BJ (cell line): ENCODE data around the gene RIPK4. TPM values are rescaled to one million over a fixed set of nuclear protein-coding genes. Genes with fewer than 3 reads are reported as not detected.

ENCODE experiments used
- CTCF ChIA-PET: fragments of 350-600 bp; formaldehyde crosslinking; extraction: SDS; loops from one replicate; lab custom pipeline; 2021; ENCODE audit warnings: antibody characterized with exemption, inconsistent platforms; lab: Yijun Ruan, JAX
- POLR2A ChIA-PET: fragments of 300-600 bp; sonication (Branson Sonifier 250); formaldehyde crosslinking; extraction: SDS; loops from one replicate; lab custom pipeline; 2021; ENCODE audit warnings: antibody characterized with exemption; lab: Charles Lee
- DNase-seq: peaks from one replicate; pipeline ENCODE4 v3.0.0-alpha.2; 2011; ENCODE audit warnings: low read depth
- H3K27me3 ChIP-seq: 2 replicates; pipeline ENCODE4 v1.6.0; 2011; ENCODE audit warnings: low read length; ENCODE audit not compliant: control insufficient read depth, insufficient read depth
- H3K36me3 ChIP-seq: 2 replicates; pipeline ENCODE4 v1.5.1; 2011; ENCODE audit warnings: low read length; ENCODE audit not compliant: control insufficient read depth, insufficient read depth
- H3K4me3 ChIP-seq: 2 replicates; pipeline ENCODE4 v1.5.1; 2011; ENCODE audit warnings: low read depth, mild to moderate bottlenecking, control low read depth, low read length
- polyA plus RNA-seq: library from polyadenylated mRNA; depleted of rRNA; stranded (reverse); fragments of >200 nt; gene quantifications from 2 replicates; pipeline ENCODE4 v1.2.3, GENCODE V29; 2011
- TF ChIP-seq, protein P1 (sequence below): IDR thresholded peaks from 2 replicates; pipeline ENCODE4 v1.5.1; 2011; ENCODE audit warnings: low read depth, mild to moderate bottlenecking, control low read depth, inconsistent platforms, low read length, moderate library complexity; ENCODE audit not compliant: insufficient read depth

Gene RIPK4
- polyA plus RNA-seq, 1 experiment = 0.37 TPM

- no peak for DNase-seq
- ChIA-PET POLR2A (interaction anchor here (0.7 kb wide), 1 partner anchor 33 kb away, joined by 3 read pairs; no protein-coding TSS in a partner anchor), CTCF (interaction anchor here (1.4 to 2.6 kb wide), 3 partner anchors 11 to 153 kb away, joined by 4 to 7 read pairs (median 5); no protein-coding TSS in a partner anchor)
- Histone ChIP-seq H3K4me3 (no peak overlapping the region), H3K27me3 (peaks cover 11% of the 10 kb centered on the region), H3K36me3 (no peaks in the 10 kb centered on the region)
- TF ChIP-seq, protein P1, sequence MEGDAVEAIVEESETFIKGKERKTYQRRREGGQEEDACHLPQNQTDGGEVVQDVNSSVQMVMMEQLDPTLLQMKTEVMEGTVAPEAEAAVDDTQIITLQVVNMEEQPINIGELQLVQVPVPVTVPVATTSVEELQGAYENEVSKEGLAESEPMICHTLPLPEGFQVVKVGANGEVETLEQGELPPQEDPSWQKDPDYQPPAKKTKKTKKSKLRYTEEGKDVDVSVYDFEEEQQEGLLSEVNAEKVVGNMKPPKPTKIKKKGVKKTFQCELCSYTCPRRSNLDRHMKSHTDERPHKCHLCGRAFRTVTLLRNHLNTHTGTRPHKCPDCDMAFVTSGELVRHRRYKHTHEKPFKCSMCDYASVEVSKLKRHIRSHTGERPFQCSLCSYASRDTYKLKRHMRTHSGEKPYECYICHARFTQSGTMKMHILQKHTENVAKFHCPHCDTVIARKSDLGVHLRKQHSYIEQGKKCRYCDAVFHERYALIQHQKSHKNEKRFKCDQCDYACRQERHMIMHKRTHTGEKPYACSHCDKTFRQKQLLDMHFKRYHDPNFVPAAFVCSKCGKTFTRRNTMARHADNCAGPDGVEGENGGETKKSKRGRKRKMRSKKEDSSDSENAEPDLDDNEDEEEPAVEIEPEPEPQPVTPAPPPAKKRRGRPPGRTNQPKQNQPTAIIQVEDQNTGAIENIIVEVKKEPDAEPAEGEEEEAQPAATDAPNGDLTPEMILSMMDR = no peak
Measured at GRCh38 chr21:41765420-41765821, 1.4 kb downstream of the RIPK4 start.

DNA sequence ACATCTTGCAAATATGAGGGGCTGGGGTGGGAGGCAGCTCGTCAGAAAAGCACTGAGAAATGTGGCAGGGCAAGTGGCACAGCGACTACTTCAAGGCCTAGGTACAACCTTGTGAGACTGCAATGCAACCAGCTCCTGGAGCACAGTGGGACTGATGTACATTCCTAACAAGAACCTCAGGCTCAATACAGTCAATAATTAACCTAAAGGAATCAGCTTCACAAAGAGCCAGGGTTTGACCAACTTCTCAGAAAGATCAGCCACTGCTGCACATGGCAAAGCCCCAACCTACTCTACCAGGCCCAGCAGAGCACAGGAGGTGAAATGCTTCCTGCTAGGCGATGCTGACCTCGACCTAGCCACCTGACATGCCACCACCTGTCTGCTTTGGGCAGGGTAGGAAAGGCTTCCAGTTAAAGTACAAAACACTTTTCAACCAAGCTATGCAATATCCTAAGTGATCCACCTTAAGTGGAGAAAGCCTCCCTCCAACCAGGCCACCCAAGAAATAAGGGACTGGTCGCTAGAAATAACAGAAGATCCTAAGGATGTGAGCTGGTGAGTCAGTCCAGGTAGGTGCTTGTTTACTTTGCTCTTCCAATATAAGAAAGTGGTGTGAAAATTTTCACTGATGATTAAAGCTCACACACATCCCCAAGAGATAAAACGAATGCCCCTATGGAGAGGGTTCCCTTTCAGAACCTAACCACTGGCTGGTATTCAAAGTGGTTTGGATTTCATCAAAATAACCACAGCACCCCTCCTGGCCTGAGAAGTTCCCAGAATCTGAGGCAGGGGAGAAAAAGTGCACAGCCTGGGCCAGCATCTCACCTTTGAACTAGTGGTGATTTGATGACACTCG is 2.1 kb downstream of the RIPK4 start:
- peaks cover 11% of the 10 kb centered on the region for H3K27me3 ChIP-seq
- H3K4me3 ChIP-seq = no peak overlapping the region
- CTCF ChIA-PET = interaction anchor here (1.1 to 2.6 kb wide), 5 partner anchors 12 to 152 kb away, joined by 4 to 7 read pairs (median 5); no protein-coding TSS in a partner anchor
- POLR2A ChIA-PET = interaction anchor here (0.7 kb wide), 1 partner anchor 33 kb away, joined by 3 read pairs; no protein-coding TSS in a partner anchor
- TF ChIP-seq, protein P1 = no peak
- no peaks in the 10 kb centered on the region for H3K36me3 ChIP-seq
- DNase-seq = no peak

DNA sequence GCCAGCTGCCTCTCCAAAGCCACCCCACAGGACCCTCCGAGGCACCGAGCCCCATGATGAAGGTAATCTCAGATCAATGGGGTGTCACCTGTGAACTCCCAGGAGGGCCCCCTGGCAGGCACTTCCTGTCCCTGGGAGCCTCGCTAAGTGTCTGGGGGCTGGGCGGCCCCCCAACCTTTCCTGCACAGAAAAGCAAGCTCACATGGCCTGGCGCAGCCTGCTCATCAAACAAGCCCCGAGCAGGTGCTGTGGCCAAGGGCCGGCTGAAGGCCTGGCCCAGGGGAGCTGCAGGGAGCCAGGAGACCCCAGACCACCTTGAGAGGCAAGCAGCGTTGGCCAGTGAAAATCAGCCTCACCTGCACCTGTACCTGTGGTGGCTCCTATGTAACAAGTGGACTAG is 2.9 kb downstream of the RIPK4 start:
- ChIA-PET CTCF (interaction anchor here (1.1 to 2.6 kb wide), 4 partner anchors 13 to 148 kb away, joined by 4 to 7 read pairs (median 5); no protein-coding TSS in a partner anchor), POLR2A (no interaction called here)
- Histone ChIP-seq H3K36me3 (no peaks in the 10 kb centered on the region), H3K27me3 (peaks cover 9% of the 10 kb centered on the region), H3K4me3 (no peak overlapping the region)
- DNase-seq = no peak
- TF ChIP-seq, protein P1 = no peak

GRCh38 chr21:41763398-41763931 is 3.4 kb downstream of the RIPK4 start:
- CTCF ChIA-PET = interaction anchor here (1.3 kb wide), 1 partner anchor 53 kb away, joined by 4 read pairs; no protein-coding TSS in a partner anchor
- no peak for DNase-seq
- Histone ChIP-seq H3K4me3 (no peak overlapping the region), H3K27me3 (peaks cover 9% of the 10 kb centered on the region), H3K36me3 (no peaks in the 10 kb centered on the region)
- POLR2A ChIA-PET = no interaction called here
- TF ChIP-seq, protein P1 = no peak

GRCh38 chr21:41762753-41763152 is 4.1 kb downstream of the RIPK4 start:
- no peak for DNase-seq
- H3K4me3 ChIP-seq = no peak overlapping the region
- ChIA-PET CTCF (no interaction called here), POLR2A (no interaction called here)
- H3K36me3 ChIP-seq = no peaks in the 10 kb centered on the region
- TF ChIP-seq, protein P1 = no peak
- H3K27me3 ChIP-seq = peaks cover 9% of the 10 kb centered on the region
